ENCODE measurements around the gene ALDH1L1. TPM values are rescaled to one million over a fixed set of nuclear protein-coding genes. Genes with fewer than 3 reads are reported as not detected.

Gene ALDH1L1
- total RNA-seq, 1 experiment from 2014 or later: 1.2 TPM

GRCh38 chr3:126104742-126105605, 75.4 kb downstream of the ALDH1L1 start:
- DNase-seq (ENCODE audit: low spot score): no peak
- CTCF ChIA-PET: interaction anchor here (5.4 kb wide), 1 partner anchor 29 kb away, joined by 55 read pairs; no protein-coding TSS in a partner anchor

GRCh38 chr3:126104028-126104635, 76.3 kb downstream of the ALDH1L1 start:
- H3K36me3 Mint-ChIP-seq: no peaks in the 10 kb centered on the region
- no peaks in the 10 kb centered on the region for H3K4me1 Mint-ChIP-seq
- no peaks in the 10 kb centered on the region; the same call in 1 of the 2 replicates for H3K27me3 Mint-ChIP-seq (ENCODE audit: low read depth)
- CTCF ChIA-PET: interaction anchor here (0.7 to 5.4 kb wide), 16 partner anchors 8 to 245 kb away, joined by 3 to 55 read pairs (median 4); partner anchors contain the start of genes ALDH1L1 and SLC41A3
- no peaks in the 10 kb centered on the region for H3K9me3 Mint-ChIP-seq
- TF ChIP-seq ZNF138 (CRISPR knock-in tag; conservative IDR thresholded peaks at IDR 0.05) (no peak), HMGA2 (CRISPR knock-in tag; IDR thresholded peaks at IDR 0.05) (no peak), MAX (CRISPR knock-in tag; IDR thresholded peaks at IDR 0.05) (no peak), ELF4 (CRISPR knock-in tag; IDR thresholded peaks at IDR 0.05; ENCODE audit: low read depth) (no peak), MLX (CRISPR knock-in tag; IDR thresholded peaks at IDR 0.05) (no peak), RELA (CRISPR knock-in tag; IDR thresholded peaks at IDR 0.05; ENCODE audit: borderline replicate concordance) (no peak), RORB (CRISPR knock-in tag; IDR thresholded peaks at IDR 0.05) (no peak), CBFB (CRISPR knock-in tag; IDR thresholded peaks at IDR 0.05; ENCODE audit: low read depth) (no peak), ZNF532 (CRISPR knock-in tag; IDR thresholded peaks at IDR 0.05; ENCODE audit: borderline replicate concordance) (no peak), ZNF416 (CRISPR knock-in tag; IDR thresholded peaks at IDR 0.05) (no peak), CREB1 (CRISPR knock-in tag; IDR thresholded peaks at IDR 0.05) (no peak), GRHL2 (CRISPR knock-in tag; IDR thresholded peaks at IDR 0.05; ENCODE audit: insufficient replicate concordance, severe bottlenecking) (no peak), KAT7 (CRISPR knock-in tag; IDR thresholded peaks at IDR 0.05; ENCODE audit: borderline replicate concordance) (no peak), HMGXB4 (CRISPR knock-in tag; IDR thresholded peaks at IDR 0.05) (no peak), FOXP4 (CRISPR knock-in tag; IDR thresholded peaks at IDR 0.05) (no peak)
- H3K27ac Mint-ChIP-seq: no peak overlapping the region
- DNase-seq (ENCODE audit: low spot score): no peak
- H3K4me3 Mint-ChIP-seq: no peak overlapping the region
- POLR2A ChIA-PET: no interaction called here
- ATAC-seq: no peak

More at GRCh38 chr3:126104742-126105605, 75.4 kb downstream of the ALDH1L1 start:
- TF ChIP-seq FOXJ3 (CRISPR knock-in tag; IDR thresholded peaks at IDR 0.05; ENCODE audit: borderline replicate concordance): no peak
- Mint-ChIP-seq H3K9me3 (no peaks in the 10 kb centered on the region), H3K27ac (no peak overlapping the region), H3K36me3 (no peaks in the 10 kb centered on the region), H3K4me3 (no peak overlapping the region), H3K27me3 (ENCODE audit: low read depth) (no peaks in the 10 kb centered on the region; the same call in 1 of the 2 replicates), H3K4me1 (no peaks in the 10 kb centered on the region)
- POLR2A ChIA-PET: no interaction called here
- no peak for ATAC-seq
